AG09319 (cell line): ENCODE measurements around the gene ERH.
A peak's percentile ranks its signal among the peaks of the same experiment; 100 is the strongest.

Experiments
- DNase-seq: peaks from one replicate; pipeline ENCODE4 v3.0.0-alpha.2; 2010; ENCODE audit warnings: low read depth; ENCODE audit errors: extremely low read depth
- TF ChIP-seq, protein P1 (sequence below): IDR thresholded peaks from 2 replicates; pipeline ENCODE4 v1.5.1; 2011; ENCODE audit warnings: low read depth, mild to moderate bottlenecking, inconsistent platforms, low read length, moderate library complexity

ERH gene

DNA sequence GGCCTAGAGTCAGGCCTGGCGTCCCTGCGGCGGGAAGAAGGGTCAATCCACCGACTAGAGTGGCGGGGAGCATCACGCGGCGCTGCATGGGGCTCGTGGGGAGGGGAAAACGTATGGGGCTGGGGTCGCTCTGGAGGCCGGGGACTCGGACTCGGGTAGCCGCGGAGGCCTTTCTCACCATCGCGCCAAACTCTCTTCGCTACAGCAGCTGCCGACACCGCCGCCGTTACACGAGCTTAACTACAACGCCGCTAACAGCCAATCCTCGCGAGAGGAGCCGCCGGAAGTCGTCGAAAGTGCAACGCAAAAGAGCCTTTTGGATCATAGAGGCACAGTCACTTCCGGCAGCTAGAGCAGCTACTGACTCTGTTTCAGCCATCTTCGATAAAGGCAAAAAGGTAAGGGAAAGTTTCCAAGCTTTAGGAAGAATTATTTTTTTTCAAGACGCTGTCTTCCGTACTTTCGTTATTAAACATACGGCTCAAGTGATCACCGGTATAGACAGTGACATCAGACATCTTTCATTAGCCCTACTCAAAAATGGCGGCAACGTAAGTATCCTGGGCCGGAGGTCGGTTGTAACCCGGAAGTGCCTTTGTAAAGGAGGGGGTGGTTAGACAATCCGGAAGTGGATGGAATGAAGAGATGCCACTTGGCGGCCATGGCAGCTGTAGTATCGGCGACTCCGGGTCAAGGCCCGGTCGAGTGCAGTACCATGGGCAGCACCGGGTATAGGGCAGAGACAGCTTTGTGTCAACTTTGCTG lies at the start of gene ERH, which contains the start of gene SLC39A9:
Gene ERH (minus strand): TSS at position 247 of the 765 bp plus-strand sequence. CDS start 66 bp downstream, at position 181.
Gene SLC39A9 (plus strand): TSS at position 640 of the 765 bp plus-strand sequence. CDS start 678 bp downstream, outside the sequence.
- peak; percentile 91 for DNase-seq
- TF ChIP-seq, protein P1, sequence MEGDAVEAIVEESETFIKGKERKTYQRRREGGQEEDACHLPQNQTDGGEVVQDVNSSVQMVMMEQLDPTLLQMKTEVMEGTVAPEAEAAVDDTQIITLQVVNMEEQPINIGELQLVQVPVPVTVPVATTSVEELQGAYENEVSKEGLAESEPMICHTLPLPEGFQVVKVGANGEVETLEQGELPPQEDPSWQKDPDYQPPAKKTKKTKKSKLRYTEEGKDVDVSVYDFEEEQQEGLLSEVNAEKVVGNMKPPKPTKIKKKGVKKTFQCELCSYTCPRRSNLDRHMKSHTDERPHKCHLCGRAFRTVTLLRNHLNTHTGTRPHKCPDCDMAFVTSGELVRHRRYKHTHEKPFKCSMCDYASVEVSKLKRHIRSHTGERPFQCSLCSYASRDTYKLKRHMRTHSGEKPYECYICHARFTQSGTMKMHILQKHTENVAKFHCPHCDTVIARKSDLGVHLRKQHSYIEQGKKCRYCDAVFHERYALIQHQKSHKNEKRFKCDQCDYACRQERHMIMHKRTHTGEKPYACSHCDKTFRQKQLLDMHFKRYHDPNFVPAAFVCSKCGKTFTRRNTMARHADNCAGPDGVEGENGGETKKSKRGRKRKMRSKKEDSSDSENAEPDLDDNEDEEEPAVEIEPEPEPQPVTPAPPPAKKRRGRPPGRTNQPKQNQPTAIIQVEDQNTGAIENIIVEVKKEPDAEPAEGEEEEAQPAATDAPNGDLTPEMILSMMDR: no peak

DNA sequence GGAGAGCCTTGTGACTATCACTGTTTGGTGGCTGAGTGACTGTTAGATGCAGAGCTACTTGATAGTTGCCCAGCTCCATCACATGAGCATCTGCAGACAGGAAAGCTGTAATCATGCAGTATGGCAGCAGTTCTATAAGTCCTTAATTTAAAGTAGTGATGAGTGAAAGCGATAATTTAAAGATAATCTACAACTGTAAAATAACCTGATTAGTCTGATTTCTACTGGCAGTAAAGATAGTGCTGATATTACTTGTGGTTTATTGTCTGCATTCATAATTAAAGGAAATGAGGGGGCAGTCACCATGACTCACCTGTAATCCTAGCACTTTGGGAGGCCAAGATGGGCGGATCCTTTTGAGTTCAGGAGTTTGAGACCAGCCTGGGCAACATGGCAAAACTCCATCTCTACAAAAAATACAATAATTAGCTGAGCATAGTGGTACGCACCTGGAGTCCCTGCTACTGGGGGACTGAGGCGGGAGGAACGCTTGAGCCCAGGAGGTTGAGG lies 45.3 kb upstream of the ERH start:
- DNase-seq: no peak
- TF ChIP-seq, protein P1: no peak

DNA sequence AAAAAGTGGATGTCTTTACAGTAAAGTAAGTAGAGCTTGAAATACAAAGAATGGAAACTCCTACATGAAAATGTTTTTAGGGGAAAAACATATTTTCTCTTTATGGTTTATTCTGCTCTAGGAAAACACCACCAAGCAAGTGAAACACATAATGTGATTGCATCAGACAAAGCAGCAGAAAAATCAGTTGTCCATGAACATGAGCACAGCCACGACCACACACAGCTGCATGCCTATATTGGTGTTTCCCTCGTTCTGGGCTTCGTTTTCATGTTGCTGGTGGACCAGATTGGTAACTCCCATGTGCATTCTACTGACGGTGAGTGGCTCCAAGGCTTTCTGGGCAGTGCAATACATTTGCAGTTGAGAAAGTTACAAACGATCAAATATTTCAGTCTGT lies 43.8 kb upstream of the ERH start:
- no peak for DNase-seq
- TF ChIP-seq, protein P1: no peak

DNA sequence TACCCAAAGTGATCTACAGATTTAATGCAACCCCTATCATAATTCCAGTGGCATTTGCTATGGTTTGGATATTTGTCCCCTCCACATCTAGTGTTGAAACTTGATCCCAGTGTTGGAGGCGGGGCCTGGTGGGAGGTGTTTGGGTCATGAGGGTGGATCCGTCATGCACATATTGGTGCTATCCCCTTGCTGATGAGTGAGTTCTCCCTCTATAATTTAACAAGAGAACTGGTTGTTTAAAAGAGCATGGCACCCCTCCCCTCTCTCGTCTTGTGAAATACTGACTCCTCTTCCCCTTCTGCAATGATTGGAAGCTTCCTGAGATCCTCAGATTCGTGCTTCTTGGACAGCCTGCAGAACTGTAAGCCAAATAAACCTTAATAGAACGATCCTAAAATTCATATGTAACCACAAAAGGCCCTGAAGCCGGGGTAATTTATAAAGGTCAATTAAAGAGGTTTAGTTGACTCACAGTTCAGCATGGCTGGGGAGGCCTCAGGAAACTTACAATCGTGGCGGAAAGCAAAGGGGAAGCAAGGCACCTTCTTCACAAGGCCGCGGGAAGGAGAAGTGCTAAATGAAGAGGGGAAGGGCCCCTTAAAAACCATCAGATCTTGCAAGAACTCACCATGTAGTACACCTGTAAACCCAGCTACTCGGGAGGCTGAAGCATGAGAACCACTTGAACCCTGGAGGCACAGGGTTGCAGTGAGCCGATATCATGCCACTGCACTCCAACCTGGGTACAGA lies 41.6 kb upstream of the ERH start:
- no peak for DNase-seq
- TF ChIP-seq, protein P1: no peak

DNA sequence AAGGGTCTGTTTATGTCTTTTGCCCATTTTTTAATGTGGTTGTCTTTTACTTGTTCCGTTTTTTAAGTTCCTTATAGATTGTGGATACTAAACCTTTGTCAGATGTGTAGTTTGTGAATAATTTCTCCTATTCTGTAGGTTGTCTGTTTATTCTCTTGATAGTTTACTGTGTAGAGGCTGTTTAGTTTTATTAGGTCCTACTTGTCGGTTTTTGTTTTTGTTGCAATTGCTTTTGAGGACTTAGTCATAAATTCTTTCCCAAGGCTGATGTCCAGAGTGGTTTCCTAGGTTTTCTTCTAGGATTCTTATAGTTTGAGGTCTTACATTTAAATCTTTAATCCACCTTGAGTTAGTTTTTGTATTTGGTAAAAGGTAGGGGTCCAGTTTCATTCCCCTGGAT lies 34.3 kb upstream of the ERH start:
- no peak for DNase-seq
- TF ChIP-seq, protein P1: no peak

DNA sequence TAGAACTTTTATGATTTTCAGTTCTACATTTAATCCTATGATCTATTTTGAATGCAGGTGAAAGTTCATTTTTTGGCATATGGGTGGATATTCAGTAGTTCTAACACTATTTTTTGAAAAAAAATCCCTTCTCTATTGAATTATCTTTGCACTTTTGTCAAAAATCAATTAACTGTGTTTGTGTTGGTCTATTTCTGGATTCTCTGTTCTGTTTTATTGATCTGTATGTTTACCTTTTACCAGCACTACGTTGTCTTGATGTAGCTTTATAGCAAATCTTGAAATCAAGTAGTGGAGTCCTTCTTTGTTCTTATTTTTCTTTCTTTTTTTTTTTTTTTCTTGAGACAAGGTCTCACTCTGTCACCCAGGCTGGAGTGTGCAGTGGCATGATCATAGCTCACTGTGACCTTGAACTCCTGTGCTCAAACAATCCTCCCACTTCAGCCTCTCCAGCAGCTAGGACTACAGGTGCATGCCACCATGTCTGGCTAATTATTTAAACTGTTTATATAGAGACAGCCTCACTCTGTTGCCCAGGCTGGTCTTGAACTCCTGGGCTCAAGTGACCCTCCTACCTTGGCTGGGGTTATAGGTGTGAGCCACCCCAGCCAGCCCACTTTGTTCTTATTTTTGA lies 32.3 kb upstream of the ERH start:
- DNase-seq: no peak
- TF ChIP-seq, protein P1: no peak
